HG03342 (cell line): Measurements from ENCODE around the gene ADAM21.
"Not testable (repeated sequence)": the region's sequence is repeated elsewhere in the genome, so short reads cannot be mapped to it uniquely, and the experiment has no call there.

ENCODE experiments used
- ATAC-seq: cut with Tn5 transposase; IDR thresholded peaks from one replicate; pipeline ENCODE4 v1.9.1; 2021; ENCODE audit warnings: mild to moderate bottlenecking, moderate library complexity; ENCODE audit not compliant: unreplicated experiment

Gene ADAM21

GRCh38 chr14:70451874-70452273, at the start of gene ADAM21:
ADAM21 (plus strand) TSS chr14:70452174; CDS start chr14:70457500, 5,326 bp downstream.
- no peak for ATAC-seq

- ATAC-seq = not testable (repeated sequence)
These were observed 48.6 kb upstream of the ADAM21 start for GRCh38 chr14:70403335-70403734.

GRCh38 chr14:70406216-70406615, 45.8 kb upstream of the ADAM21 start:
- ATAC-seq = not testable (repeated sequence)

GRCh38 chr14:70407621-70408020, 44.4 kb upstream of the ADAM21 start:
- no peak for ATAC-seq

DNA sequence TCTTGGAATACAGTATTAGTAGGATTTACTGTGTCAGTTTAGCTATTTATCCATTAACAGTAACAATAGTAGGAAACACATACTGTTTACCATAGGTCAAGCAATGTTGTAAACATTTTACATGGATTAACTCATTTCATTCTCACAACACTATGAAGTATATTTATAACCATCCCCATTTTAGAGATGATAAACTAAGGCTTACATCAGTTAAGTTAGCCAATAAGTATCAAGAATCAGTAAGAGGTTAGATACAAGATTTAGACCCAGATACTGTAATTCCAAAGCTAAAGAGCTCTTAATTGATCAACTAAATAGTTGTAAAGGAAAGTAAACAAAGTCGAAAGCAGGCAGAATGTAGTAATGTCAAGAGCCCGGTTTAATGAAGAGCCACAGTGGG, 36.2 kb upstream of the ADAM21 start:
- no peak for ATAC-seq

- ATAC-seq = no peak
These were observed 35.6 kb upstream of the ADAM21 start for GRCh38 chr14:70416338-70416724.

DNA sequence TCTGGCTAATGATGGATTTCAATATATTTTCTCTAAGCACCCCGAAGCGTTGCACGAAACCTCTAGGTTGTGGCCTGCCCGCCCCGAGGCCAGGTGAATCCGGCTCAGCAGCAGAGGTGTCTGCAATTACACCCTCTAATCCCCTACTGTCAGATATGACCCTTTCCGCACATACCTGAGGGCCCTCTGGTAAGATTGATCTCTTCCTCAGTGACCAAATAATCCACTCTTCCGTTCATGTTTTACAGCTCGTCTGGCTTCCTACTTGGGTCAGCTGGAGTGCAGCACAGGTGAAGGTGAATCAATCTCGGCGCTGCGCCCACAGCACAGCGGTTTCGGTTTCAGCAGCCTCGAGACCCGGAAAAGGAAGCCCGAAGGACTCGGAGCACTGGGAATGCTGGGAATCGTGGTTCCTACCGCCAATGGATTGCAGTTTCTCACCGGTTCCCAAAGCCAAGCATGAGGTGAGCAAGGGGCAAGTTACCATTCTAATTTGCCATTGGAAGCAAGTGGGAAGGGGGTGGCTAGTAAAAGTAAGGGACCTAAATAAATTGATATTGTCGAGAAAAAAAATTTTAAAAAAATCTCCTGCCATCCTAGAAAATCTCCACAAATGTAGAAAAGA, 35.1 kb upstream of the ADAM21 start, which contains the start of gene SYNJ2BP:
Gene SYNJ2BP, minus strand, starts transcription at position 366 of the 625 bp plus-strand sequence. Its CDS starts 127 bp downstream, at position 239.
- ATAC-seq = no peak

GRCh38 chr14:70419270-70419931, 32.6 kb upstream of the ADAM21 start:
- ATAC-seq = not testable (repeated sequence)

GRCh38 chr14:70422538-70422937, 29.4 kb upstream of the ADAM21 start:
- no peak for ATAC-seq

- no peak for ATAC-seq
These were observed 26.6 kb upstream of the ADAM21 start for GRCh38 chr14:70425354-70425753.

GRCh38 chr14:70426555-70426954, 25.4 kb upstream of the ADAM21 start:
- ATAC-seq = not testable (repeated sequence)

GRCh38 chr14:70436867-70437266, 15.1 kb upstream of the ADAM21 start:
- no peak for ATAC-seq

DNA sequence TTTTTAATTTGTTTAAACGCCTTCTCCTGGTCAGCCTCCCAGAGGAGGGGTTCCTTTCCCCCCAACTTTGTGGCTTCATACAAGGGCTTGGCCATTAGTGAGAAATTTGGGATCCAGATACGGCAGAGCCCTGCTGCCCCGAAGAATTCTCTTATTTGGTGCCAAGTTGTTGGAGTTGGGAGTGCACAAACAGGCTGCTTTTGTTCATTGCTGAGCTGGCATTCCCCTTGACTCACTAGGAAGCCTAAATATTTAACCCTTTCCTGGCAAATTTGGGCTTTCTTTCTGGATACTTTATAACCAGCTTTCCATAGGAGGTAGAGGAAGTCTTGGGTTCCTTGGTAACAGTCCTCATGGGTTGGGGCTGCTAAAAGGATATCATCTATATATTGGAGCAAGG, 10.3 kb upstream of the ADAM21 start:
- ATAC-seq = no peak

GRCh38 chr14:70442750-70443149, 9.2 kb upstream of the ADAM21 start:
- ATAC-seq = no peak

DNA sequence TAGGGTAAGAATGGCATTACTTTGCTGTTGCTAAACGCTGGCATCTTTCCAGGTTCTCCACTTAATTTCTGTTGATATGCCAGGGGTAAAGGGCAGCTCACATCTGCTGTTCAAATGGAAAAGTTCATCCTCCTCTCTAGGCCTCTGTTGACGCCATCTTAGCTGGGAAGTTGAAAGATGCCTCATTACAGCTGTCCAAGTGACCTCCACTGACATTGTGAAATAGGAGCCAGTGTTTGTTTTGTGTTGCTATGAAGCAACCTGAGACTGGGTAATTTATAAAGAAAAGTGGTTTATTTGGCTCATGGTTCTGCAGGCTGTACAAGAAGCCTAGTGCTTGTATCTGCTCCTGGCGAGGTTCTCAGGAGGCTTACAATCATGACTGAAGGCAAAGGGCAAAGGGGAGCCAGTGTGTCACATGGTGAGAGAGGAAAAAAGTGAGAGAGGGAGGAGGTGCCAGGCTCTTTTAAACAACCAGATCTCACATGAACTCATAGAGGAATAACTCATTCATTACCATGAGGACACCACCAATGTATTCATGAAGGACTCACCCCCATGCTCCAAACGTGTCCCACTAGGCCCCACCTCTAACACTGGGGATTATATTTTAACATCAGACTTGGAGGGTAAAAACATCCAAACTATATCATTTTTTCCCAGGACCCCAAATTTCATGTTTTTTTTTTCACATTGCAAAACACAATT, 3.2 kb upstream of the ADAM21 start:
- ATAC-seq = no peak

GRCh38 chr14:70454731-70455130, 2.8 kb downstream of the ADAM21 start:
- no peak for ATAC-seq

DNA sequence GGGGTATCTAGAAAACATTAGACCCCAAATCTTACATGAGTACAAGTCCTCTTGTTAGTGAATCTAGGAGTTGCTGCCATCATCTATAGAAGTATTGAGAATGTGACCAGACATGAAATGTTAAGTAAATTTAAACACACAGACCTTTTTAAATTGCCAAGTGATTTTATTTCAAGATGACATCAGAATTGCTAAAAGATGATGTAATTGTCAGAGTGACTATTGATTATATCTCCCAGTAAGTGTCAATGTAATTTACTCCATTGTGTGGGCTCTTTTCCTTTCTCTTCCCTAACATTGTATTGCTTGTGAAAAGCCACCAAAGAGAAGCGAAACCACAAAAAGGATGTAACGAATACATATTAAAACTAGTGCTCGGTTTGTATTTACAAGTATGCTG, 16.8 kb downstream of the ADAM21 start:
- no peak for ATAC-seq

GRCh38 chr14:70470863-70471563, 19.0 kb downstream of the ADAM21 start:
- ATAC-seq = not testable (repeated sequence)

GRCh38 chr14:70472253-70473159, 20.5 kb downstream of the ADAM21 start:
- ATAC-seq = no peak

DNA sequence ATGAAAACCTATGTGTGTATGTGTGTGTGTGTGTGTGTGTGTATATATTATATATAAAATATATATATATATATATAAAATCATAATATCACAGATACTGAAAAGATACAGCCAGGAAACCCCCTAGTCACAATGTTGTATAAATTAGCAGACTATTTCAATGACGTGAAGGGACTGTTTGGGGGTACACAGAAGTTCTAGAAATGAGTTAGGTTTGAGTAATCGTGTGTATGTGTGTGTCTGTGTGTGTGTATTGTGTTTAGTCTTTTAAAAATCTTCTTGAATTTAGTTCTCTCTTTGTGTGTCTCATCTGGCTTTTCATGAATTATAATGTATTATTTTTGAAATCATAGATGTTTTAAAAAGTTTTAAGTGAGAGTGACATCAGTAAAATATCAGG, 21.9 kb downstream of the ADAM21 start:
- ATAC-seq = no peak
